NCI-H146 treated with DMSO at 0.1 percent for 48 hours (cell line): ENCODE results near the gene TIMM17A.
A peak's percentile ranks its signal among the peaks of the same experiment; 100 is the strongest.

Source experiments
- DNase-seq: peaks from one replicate; lab custom pipeline; 2025; ENCODE audit not compliant: unreplicated experiment; lab: John Stamatoyannopoulos, UW

TIMM17A gene

DNA sequence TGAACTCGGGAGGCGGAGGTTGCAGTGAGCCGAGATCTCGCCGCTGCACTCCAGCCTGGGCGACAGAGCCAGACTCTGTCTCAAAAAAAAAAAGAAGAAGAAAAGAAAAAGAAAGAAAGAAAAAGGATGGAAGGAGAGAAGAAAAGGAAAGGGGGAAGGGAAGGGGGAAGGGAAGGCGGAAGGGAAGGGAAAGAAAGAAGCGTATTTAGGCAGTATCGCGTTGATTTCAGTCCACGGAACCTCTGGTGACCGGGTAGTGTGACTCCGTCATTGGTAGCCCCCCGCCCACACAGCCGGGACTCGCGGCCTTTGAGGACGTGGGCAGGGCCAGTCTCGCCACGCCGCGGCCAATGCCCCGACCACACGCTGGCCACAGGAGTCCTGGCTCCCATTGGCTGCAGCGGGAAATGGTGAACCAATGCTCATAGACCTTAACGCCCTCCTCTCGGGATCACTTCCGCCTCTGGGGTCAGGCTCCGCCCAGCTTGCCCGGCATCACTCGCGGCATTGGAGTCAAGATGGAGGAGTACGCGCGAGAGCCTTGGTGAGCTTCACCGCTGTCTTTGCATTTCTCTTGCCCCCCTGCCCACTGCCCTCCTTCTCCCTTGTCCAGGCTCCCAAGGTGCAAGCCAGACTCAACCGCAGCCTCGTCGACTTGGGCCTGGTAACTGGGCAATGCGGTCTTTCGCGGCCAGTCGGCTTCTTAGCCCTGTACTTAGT, at the start of gene TIMM17A:
Gene TIMM17A (plus strand): TSS at position 495 of the 720 bp plus-strand sequence. CDS start 24 bp downstream, at position 519.
- peak; percentile 94 for DNase-seq

DNA sequence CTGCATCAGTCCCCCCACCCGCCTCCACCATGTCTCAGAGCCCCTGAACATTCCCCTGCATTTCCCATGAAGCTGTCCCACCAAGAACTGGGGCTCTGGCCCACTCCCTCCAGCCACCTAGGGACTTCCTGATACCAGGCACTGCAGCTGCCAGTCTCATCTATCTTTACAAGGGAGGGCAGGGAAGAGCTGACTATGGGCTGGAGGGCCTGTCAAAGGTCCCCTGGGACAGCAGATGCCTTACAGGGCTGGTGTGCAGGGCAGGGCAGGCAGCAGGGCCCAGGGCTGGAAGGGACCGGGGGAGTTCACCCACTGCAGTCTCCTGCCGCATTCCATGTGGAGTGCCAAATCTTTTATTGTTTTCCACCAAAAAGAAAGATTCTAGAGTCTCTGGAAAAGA, 49.0 kb upstream of the TIMM17A start:
- no peak for DNase-seq

GRCh38 chr1:201907621-201908020, 47.7 kb upstream of the TIMM17A start:
- DNase-seq, result no peak

GRCh38 chr1:201911826-201912571, 43.3 kb upstream of the TIMM17A start:
- DNase-seq, result peak; percentile 44

- no peak for DNase-seq
Measured at GRCh38 chr1:201912832-201913231, 42.5 kb upstream of the TIMM17A start.

DNA sequence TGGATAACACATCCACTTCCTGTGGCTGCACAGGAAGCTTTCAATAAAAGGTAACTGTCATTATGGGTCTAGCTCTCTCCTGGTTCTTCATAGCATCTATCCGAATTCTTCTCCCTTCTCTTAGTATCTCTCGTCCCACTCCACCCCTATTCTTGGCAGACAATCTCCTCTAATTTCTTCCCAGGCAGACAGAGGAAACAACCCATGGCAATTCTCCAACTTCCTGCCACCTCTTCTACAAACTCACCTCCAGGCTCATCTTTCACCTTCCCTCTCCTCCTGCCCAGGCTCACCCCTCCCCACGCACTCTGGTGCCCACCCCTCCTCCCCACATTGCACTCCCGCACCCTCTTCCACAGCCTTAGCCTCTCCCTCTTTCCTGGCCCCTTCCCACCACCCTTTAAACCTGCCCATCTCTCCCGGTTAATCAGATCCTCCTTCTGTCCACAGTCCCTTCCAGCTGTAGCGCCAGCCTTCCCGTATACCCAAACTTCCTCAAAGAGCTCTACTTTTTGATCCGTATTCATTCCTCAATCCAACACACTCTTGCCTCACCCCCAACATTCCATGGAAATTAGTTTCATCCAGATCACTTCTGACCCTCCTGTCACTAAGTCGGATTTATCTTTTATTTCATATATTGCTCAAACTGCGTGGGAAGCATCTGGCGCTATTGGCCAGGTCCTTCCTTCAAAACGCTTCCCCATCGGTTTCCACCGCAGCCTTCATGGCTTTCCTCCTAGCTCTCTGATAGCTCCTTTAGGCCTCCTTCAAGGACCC, 40.7 kb upstream of the TIMM17A start:
- DNase-seq, result no peak

DNA sequence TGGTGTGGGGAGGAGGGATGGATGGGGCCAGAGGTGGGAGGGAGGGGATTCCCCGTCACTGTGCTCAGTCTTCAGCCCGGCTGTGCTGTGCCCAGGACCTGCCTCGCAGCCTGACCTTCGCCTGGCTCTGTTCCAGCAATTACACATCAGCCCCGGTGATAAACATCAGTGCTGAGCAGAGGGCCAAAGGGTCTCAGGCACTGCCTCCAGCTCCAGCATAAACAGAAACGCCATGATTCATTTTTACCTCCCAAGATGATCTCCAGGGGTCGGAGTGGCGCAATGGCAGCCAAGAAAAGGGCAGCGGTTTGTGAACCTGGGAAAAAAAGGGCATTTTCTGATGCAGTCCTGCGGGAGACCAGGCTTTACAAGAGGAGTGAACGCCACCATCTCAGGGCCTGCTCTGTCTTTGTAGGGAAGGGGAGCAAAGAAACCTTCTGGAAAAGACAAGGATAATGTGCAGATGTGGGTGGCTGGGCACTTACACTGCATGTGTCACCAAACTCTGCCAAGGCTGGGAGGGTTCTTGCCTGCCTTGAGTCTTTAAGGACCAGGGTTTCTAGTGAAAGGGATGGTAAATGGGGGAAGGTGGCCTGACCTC, 38.6 kb upstream of the TIMM17A start:
- DNase-seq, result no peak

GRCh38 chr1:201917362-201918033, 37.8 kb upstream of the TIMM17A start:
- DNase-seq, result no peak

DNA sequence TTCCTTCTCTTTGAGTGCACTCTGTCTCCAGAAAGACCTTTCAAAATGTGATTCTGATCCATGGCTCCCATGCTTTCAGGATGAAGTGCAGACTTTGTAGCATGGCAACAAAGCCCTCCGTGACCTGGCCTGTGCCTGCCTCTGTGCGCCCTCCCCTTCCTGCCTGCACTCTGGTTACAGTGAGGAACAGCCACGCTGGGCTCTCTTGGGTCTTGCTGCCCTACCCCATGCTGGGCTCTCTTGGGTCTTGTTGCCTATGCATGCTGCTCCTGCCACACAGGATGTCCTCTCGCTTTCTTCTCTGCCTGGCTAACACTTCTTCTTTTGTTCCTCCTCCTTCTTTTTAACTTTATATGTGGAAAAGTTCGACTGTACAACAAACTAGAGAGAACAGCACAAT, 37.0 kb upstream of the TIMM17A start:
- no peak for DNase-seq

- no peak for DNase-seq
Measured at GRCh38 chr1:201921952-201922558, 33.2 kb upstream of the TIMM17A start.

DNA sequence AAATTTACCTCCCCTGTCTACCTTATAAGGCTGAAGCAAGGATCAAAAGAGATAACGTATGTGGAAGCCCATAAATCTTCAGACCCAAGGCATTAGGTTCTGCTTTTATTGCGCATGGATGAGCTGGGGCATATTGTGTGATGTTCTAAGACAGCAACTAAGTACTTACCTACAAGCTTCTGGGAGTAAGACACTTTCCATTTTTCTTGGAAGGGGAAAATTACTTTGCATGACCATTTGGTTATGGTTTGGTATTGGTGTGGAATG, 30.1 kb upstream of the TIMM17A start:
- DNase-seq, result no peak

DNA sequence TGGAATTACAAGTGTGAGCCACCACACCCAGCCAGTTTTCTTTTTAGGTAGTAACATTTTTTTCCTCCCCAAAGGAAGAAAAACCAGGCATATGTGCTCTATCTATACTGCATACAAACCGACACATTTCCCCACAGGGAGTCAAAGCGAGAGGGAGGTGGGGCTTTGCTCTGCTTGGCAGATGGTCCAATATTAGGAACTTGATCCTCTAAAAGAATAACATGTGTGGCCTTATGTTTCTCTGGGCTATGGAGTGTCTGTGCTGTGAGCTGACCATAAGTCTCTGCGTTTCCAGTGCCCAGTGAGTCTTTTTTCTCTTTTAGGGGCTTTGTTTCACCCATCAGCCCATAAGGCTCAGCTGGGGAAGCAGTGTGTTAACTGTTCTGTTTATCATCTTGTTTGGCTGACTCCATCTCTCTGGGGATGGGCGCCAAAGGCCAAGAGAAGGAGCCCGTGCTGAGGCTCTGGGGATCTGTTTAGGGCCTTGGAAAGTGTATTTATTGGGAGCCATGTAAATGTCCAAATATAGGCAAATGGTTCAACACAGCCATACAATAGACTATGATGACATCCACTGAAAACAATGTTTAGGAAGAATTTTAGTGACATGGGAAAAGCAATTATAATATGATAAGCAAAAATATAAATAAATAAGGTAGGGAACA, 29.2 kb upstream of the TIMM17A start:
- DNase-seq, result no peak

DNA sequence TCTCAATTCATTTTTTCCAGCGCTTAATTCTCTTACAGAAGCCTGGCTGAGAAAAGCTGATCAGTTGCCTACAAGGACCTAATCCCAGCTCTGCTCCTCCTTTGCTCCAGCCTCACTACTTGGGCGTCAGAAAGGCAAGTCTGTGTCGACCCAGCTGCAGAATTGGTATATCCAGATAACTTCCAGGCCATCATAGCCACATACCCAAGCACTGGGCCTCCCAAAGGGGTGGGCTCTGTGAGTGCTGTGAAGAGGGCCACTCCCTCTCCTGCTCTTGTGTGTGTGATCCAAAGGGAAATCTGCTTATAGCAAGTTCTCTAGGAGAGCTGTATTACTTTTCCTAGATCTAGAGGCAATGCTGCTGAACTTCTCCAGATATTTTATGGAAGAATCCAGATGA, 27.0 kb upstream of the TIMM17A start:
- DNase-seq, result no peak

DNA sequence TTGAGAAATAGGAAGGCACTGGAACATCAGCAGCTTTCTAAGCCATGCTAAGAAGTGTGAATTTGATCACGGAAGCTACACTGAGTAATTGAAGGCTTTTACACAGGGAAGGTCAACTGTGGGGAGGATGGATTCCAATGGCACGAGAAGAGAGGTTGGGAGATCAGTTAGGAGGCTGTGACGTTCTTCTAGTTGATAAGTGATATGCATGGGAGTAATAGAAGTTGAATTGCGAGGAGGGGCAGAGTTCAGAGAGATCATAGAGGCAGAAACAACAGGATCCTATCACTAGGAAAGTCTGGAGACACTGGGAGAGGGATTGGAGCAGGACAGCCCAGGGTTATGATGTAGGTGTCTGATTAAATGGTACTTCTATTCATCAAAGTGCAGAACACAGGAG, 25.2 kb upstream of the TIMM17A start:
- DNase-seq, result no peak

GRCh38 chr1:201930803-201931202, 24.5 kb upstream of the TIMM17A start:
- no peak for DNase-seq

- DNase-seq, result no peak
Measured at GRCh38 chr1:201933840-201934430, 21.4 kb upstream of the TIMM17A start.

DNA sequence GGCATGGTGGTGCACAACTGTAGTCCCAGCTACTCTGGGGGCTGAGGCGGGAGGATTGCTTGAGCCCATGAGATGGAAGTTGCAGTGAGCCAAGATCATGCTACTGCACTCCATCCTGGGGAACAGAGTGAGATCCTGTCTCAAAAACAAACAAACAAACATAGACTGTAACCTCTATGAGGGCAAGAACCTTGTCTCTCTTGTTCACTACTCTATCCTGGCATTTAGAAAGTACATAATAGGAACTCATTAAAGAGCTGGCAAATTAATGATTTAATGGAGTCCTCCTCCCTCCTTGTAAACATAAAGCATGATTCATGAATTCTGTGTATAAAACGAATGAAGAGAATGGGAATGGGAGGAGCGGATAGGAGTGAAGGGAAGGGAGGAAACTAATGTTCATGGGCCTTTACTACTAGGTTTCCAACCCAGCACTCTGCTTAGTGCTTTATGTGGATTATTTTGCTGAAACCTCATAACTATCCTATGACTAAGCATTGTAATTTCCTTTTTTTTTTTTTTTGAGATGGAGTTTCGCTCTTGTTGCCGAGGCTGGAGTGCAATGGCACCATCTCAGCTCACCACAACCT, 17.6 kb upstream of the TIMM17A start:
- no peak for DNase-seq

DNA sequence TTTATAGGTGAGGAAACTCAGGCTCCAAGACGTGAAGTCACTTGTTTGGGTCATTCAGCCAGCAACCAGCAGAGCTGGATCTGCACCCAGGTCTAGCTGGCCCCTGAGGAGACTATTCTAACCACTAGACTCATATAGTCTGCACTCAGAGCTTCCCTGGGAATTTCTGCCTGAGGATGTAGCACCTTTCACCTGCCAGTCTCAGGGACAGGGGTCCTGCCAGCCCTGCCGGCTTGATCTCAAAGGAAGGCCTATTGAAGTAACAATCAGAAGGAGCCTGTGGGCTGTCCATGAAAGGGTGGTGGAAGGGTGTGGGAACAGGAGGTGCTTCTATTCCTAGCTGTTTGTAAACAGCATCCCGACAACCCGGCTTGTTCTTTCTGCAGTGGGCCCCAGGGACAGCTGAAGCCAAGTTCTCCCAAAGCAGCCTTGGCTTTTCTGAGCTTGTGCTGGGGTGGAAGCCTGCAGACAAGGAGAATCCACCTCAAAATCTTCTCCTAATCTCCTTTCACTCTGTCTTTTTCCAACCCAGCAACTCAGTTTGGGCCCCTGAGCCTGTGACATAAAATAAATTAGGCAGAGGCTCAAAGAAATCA, 16.8 kb upstream of the TIMM17A start:
- DNase-seq, result no peak

DNA sequence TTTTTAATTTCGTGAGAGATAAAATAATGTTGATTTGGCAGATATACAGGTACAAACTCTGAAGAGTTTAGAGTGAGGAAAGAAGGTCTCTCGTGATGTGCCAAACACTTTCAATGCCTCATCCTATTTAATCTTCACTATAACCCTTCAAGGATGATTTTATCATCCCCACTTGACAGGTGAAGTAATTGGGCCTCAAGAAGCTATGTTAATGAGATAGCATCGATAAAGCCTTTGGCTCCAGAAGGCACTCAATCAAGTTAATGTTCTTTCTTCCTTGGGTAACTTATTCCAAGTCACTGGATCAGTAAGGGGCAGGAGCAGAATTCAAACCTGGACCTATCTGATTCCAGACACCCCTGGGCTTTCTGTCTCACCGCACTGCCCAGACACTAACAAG, 16.2 kb upstream of the TIMM17A start:
- no peak for DNase-seq
